Measurements from ENCODE around the gene NCK1.
"Not testable (repeated sequence)": the region's sequence is repeated elsewhere in the genome, so short reads cannot be mapped to it uniquely, and the experiment has no call there.

Gene NCK1

DNA sequence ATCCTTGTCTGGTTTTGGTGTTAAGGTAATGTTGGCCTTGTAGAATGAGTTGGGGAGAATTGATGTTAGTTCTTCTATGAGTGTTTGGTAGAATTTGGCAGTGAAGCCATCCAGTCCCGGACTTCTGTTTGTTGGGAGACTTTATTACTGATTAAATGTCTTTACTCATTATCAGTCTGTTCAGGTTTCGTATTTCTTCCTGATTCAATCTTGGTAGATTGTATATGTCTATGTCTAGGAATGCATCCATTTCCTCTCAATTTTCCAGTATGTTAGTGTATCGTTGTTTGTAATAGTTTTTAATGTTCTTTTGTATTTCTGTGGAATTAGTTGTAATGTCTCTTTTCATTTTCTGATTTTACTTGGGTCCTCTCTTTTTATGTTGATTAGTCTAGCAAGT lies 39.4 kb downstream of the NCK1 start:
- no peak overlapping the region for H3K4me3 ChIP-seq (ENCODE audit: low read depth, low read length)
- TF ChIP-seq, protein P1, sequence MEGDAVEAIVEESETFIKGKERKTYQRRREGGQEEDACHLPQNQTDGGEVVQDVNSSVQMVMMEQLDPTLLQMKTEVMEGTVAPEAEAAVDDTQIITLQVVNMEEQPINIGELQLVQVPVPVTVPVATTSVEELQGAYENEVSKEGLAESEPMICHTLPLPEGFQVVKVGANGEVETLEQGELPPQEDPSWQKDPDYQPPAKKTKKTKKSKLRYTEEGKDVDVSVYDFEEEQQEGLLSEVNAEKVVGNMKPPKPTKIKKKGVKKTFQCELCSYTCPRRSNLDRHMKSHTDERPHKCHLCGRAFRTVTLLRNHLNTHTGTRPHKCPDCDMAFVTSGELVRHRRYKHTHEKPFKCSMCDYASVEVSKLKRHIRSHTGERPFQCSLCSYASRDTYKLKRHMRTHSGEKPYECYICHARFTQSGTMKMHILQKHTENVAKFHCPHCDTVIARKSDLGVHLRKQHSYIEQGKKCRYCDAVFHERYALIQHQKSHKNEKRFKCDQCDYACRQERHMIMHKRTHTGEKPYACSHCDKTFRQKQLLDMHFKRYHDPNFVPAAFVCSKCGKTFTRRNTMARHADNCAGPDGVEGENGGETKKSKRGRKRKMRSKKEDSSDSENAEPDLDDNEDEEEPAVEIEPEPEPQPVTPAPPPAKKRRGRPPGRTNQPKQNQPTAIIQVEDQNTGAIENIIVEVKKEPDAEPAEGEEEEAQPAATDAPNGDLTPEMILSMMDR (IDR thresholded peaks at IDR 0.05; ENCODE audit: borderline replicate concordance, insufficient read depth, low read depth, low read length), result no peak

DNA sequence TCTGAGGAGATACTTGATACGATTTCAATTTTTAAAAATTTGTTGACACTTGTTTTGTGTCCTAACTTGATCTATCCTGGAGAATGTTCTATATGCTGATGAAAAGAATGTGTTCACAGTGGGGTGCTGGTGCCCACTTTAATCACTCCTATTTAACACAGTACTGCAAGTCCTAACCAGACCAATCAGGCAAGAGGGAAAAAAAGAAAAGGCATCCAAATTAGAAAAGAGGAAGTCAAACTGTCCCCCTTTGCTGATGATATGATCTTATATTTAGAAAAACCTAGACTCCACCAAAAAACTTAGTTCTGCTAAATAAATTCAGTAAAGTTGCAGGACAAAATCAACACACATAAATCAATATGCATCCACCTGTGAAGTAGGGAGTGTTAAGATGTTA lies 40.5 kb downstream of the NCK1 start:
- H3K4me3 ChIP-seq (ENCODE audit: low read depth, low read length), result not testable (repeated sequence)

DNA sequence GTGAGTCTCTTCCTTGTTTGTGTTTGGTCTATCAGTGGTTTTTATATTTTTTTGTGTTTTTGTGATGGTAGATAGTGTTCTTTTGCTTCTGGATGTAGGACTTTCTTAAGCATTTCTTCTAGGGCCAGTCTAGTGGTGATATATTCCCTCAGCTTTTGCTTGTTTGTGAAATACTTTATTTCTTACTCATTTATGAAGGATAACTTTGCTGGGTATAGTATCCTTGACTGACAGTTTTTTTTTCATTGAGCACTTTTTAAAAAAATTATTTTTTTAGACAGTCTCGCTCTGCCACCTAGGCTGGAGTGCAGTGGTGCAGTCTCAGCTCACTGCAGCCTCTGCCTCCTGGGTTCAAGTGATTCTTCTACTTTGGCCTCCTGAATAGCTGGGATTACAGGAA lies 41.9 kb downstream of the NCK1 start:
- TF ChIP-seq, protein P1 (IDR thresholded peaks at IDR 0.05; ENCODE audit: borderline replicate concordance, insufficient read depth, low read depth, low read length), result no peak
- H3K4me3 ChIP-seq (ENCODE audit: low read depth, low read length), result no peak overlapping the region

DNA sequence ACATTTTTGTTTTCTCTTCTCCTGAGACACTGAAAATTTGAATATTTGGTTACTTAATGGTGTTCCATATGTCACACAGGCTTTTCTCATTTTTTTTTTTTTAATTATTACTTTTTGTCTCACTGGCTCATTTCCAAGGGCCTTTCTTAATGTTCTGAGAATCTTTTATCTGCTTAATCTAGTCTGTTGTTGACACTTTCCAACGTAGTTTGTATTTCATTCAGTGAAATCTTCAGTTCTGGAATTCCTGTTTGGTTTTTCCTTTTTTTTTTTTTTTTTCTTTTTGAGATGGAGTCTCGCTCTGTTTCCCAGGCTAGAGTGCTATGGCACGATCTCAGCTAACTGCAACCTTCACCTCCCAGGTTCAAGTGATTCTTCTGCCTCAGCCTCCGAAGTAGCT lies 42.7 kb downstream of the NCK1 start:
- TF ChIP-seq, protein P1 (IDR thresholded peaks at IDR 0.05; ENCODE audit: borderline replicate concordance, insufficient read depth, low read depth, low read length), result no peak

DNA sequence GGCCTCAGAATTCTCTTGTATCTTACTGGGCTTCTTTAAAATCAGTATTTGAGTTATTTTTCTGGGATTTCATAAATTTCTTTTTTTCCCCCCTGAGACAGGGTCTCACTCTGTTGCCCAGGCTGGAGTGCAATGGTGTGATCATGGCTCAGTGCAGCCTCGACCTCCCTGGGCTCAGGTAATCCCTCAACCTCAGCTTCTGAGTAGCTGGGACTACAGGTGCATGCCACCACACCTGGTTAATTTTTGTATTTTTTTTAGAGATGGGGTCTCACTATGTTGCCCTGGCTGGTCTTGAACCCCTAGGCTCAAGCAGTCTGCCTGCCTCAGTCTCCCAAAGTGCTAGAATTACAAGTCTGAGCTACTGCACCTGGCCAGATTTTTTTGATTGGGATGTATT lies 43.5 kb downstream of the NCK1 start:
- TF ChIP-seq, protein P1 (IDR thresholded peaks at IDR 0.05; ENCODE audit: borderline replicate concordance, insufficient read depth, low read depth, low read length), result no peak

More for the DNA sequence above, 42.7 kb downstream of the NCK1 start:
- no peak overlapping the region for H3K4me3 ChIP-seq (ENCODE audit: low read depth, low read length)

DNA sequence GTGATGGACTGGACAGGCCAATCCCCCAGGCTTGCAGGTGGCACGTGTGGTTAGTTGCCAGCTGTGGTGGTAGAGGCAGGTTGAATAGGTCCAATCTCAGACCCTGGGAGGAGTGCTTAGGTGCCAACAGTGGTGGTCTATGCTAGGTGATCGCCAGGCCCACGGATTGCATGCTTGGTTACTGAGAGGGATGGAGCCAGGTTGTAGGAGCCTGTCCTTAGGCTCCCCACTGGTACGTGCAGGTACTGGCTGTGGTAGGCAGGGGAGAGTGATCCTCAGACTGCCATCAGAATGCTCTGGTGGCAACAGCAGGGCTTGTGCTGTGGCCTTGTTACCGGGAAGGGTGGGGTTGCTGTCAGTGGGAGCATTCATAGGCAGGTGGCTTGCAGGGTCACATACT lies 44.7 kb downstream of the NCK1 start:
- H3K4me3 ChIP-seq (ENCODE audit: low read depth, low read length), result no peak overlapping the region
- TF ChIP-seq, protein P1 (IDR thresholded peaks at IDR 0.05; ENCODE audit: borderline replicate concordance, insufficient read depth, low read depth, low read length), result no peak

More for the DNA sequence above, 43.5 kb downstream of the NCK1 start:
- no peak overlapping the region for H3K4me3 ChIP-seq (ENCODE audit: low read depth, low read length)

DNA sequence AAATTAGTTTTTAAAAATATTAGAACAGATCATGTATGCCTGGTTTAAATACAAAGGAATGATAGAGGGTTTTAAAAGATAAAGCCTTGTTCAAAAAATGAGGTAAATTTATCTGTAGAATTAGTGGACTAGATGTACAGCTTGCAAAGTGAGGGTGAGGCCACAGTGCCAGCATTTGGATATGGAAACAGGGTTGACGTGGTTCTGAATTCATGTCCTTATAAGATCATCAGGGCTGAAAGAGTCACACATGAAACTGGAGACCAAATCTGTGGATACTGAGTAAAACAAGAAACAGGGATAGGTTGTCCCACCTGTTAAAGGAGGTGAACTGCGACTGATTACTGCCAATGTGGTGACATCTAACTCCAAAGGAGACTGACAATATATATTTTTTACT lies 46.3 kb downstream of the NCK1 start:
- TF ChIP-seq, protein P1 (IDR thresholded peaks at IDR 0.05; ENCODE audit: borderline replicate concordance, insufficient read depth, low read depth, low read length), result no peak
- no peak overlapping the region for H3K4me3 ChIP-seq (ENCODE audit: low read depth, low read length)

DNA sequence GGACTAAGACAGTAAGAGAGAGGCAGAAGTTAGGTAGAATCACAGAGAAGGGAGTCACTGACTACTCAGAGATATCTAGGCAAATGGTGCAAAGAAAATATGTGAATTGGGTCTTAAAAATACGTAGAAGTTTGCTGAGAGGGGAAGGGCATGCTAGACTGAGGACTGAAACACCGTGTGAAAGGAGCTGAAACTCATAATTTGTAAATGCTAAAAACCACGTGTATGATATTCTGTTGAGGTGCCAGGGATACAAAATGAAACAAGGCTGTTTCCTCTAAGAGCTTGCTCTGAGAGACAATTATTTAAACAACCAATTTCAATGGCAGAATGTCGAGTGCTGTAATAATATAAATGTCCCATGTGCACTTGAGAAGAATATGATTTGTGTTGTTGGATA lies 47.2 kb downstream of the NCK1 start:
- no peak overlapping the region for H3K4me3 ChIP-seq (ENCODE audit: low read depth, low read length)
- TF ChIP-seq, protein P1 (IDR thresholded peaks at IDR 0.05; ENCODE audit: borderline replicate concordance, insufficient read depth, low read depth, low read length), result no peak
